ENCODE data around the gene STXBP3.

GRCh38 chr1:108858230-108858950 lies 111.9 kb downstream of the STXBP3 start:
- no peak for TF ChIP-seq POLR2A (IDR thresholded peaks at IDR 0.05)
- no peak for TF ChIP-seq CTCF (IDR thresholded peaks at IDR 0.05)

Measured in tibial nerve (tissue), 3 donors.